ENCODE results near the gene SERPINB10.
A peak's percentile ranks its signal among the peaks of the same experiment; 100 is the strongest.
"Not testable (repeated sequence)": the region's sequence is repeated elsewhere in the genome, so short reads cannot be mapped to it uniquely, and the experiment has no call there.

The SERPINB10 gene

DNA sequence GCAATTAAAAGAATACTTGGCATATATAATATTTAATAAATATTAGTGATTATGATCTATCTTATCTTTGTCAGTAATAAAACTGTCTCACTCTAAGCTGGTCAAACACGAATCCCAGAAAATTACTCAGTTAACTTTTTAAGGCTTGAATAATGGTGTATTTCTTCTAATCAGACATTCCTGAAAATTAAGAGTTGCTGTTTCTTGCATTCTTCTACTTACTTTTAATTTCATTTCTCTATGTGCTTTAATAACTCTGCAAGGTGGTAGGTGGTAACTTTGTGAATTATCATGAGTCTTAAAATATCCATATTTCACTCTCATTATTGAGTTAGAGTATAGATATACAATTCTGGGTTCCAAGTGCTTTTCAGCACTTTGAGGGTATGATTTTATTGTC lies 3.1 kb upstream of the SERPINB10 start:
- ATAC-seq (replicated peaks) = no peak
- no peak overlapping the region for H3K4me3 Mint-ChIP-seq

DNA sequence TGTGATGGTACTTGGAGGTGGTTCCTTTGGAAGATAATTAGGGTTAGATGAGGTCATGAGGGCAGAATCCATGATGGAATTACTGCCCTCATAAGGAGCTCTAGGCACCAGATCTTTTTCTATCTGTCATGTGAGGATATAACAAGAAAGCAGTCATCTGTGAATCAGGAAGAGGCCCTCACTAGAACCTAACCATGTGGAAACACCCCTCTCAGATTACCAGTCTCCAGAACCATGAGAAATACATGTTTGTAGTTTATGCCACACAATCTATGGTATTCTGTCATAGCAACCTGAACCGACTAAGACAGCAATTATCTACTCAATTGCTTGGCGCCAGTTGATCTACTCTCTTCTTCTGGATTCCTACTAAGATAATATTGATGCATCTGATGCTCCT lies 2.4 kb upstream of the SERPINB10 start:
- Mint-ChIP-seq H3K4me1 (peaks cover 2 to 10% of the 10 kb centered on the region in 2 donors), H3K36me3 (no peaks in the 10 kb centered on the region), H3K27ac (no peak overlapping the region), H3K4me3 (no peak overlapping the region), H3K9me3 (peaks cover 2 to 5% of the 10 kb centered on the region in 2 donors), H3K27me3 (no peaks in the 10 kb centered on the region)
- DNase-seq (no peak), ATAC-seq (replicated peaks) (no peak)

More for the DNA sequence above, 3.1 kb upstream of the SERPINB10 start:
- Mint-ChIP-seq H3K27ac (no peak overlapping the region), H3K9me3 (peaks cover 2 to 5% of the 10 kb centered on the region in 2 donors), H3K36me3 (no peaks in the 10 kb centered on the region), H3K27me3 (no peaks in the 10 kb centered on the region), H3K4me1 (peaks cover 2 to 10% of the 10 kb centered on the region in 2 donors)
- DNase-seq = no peak

DNA sequence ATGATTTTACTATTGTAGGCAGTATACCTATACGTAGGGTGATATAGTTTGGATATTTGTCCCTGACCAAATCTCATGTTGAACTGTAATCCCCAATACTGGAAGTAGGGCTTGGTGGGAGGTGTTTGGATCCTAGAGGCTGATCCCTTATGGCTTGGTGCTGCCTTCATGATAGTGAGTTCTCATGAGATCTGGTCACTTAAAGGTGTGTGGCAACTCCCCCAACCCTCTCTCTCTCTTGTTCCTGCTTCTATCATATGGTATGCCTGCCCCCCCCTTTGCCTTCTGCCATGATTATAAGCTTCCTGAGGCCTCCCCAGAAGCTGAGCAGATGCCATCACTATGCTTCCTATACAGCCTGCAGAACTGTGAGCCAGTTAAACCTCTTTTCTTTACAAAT lies 1.7 kb upstream of the SERPINB10 start:
- peaks cover 2 to 10% of the 10 kb centered on the region in 2 donors for H3K4me1 Mint-ChIP-seq
- H3K36me3 Mint-ChIP-seq = no peaks in the 10 kb centered on the region
- H3K27ac Mint-ChIP-seq = no peak overlapping the region
- ATAC-seq (replicated peaks) (no peak), DNase-seq (no peak)
- H3K9me3 Mint-ChIP-seq = peaks cover 2 to 5% of the 10 kb centered on the region in 2 donors
- no peaks in the 10 kb centered on the region for H3K27me3 Mint-ChIP-seq
- no peak overlapping the region for H3K4me3 Mint-ChIP-seq

DNA sequence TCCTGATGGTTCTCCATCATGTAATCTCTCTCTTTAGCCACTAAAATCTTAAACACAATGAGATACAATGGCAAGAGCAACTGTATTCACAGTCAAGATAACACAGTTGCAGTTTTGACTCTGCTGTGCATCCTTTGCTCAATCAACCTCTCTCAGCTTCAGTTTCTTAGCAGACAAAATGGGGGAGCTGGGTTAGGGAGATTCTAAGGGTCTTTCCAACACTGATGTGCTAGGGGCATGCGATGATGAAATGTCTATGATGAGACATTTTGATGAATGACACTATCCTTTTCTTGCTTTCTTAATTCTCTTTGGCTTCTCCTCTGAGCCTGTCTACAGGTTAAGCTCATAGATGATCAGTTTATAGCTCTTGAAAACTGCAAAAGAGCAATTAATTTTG lies 1.1 kb downstream of the SERPINB10 start:
- H3K27ac Mint-ChIP-seq = no peak overlapping the region
- peaks cover 2 to 10% of the 10 kb centered on the region in 2 donors for H3K4me1 Mint-ChIP-seq
- DNase-seq (no peak), ATAC-seq (replicated peaks) (no peak)
- peaks cover 2 to 5% of the 10 kb centered on the region in 2 donors for H3K9me3 Mint-ChIP-seq
- H3K27me3 Mint-ChIP-seq = peaks cover 0 to 6% of the 10 kb centered on the region in 2 donors
- H3K4me3 Mint-ChIP-seq = no peak overlapping the region
- no peaks in the 10 kb centered on the region for H3K36me3 Mint-ChIP-seq

DNA sequence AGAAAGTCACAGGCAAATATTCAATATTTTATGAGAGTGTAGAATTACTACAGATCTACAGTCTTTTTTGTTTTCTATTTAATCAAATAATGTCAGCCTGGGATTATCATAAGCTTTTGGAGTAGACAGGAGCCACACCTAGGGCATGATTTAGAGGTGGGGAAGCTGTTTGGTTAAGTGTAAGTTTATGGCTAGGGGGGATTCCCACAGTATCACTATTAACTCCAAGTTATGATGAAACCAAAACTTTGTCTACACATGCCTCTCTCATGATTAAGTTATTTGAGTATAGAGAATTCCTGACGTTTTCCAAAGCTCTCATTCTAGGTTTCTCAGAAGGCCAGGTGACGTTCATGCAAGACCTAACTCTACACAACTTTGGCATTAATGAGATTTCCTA lies 2.1 kb downstream of the SERPINB10 start:
- H3K4me3 Mint-ChIP-seq = no peak overlapping the region
- no peak for ATAC-seq (replicated peaks)
- peaks cover 2 to 5% of the 10 kb centered on the region in 2 donors for H3K9me3 Mint-ChIP-seq
- peaks cover 0 to 13% of the 10 kb centered on the region in 2 donors for H3K27me3 Mint-ChIP-seq
- H3K4me1 Mint-ChIP-seq = peaks cover 2 to 10% of the 10 kb centered on the region in 2 donors
- H3K36me3 Mint-ChIP-seq = no peaks in the 10 kb centered on the region
- no peak for DNase-seq
- H3K27ac Mint-ChIP-seq = no peak overlapping the region

DNA sequence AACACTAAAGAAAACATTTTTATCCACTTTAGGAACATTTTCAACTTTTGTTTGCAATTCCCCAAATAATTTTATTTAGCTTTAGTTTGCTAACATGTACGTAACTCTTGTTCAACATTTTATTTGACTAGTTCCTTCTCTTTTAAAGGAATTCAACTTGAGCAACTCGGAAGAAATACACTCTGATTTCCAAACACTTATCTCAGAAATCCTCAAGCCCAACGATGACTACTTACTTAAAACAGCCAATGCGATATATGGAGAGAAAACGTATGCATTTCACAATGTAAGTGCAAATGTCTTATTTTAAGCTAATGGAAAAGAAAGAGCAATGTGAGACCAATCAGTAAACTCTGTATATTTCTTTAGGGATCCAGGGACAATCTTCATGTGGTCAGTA lies 10.1 kb downstream of the SERPINB10 start:
- ATAC-seq (replicated peaks) (no peak), DNase-seq (no peak)
- no peak overlapping the region for H3K4me3 Mint-ChIP-seq
- H3K36me3 Mint-ChIP-seq = no peaks in the 10 kb centered on the region
- no peak overlapping the region for H3K27ac Mint-ChIP-seq
- no peaks in the 10 kb centered on the region for H3K9me3 Mint-ChIP-seq
- H3K4me1 Mint-ChIP-seq = no peaks in the 10 kb centered on the region
- peaks cover 15 to 28% of the 10 kb centered on the region in 2 donors for H3K27me3 Mint-ChIP-seq

DNA sequence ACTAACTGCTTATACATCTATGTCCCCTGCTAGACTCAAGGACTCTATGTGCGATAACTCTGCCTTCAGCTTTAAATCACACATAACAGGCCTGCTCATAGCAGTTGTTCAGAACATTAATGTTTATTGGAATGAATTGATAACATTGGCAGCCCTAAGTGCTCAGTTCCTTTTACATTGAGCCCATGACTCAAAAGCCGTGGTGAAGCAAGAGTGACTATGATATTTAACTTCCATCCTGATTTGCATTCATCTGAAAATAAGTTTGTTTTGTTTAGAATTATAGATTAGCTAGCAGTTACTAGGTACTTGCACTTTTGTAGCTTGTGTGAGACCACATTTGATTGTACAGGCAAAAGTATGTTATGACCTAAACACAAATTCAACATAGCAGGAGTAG lies 14.3 kb downstream of the SERPINB10 start:
- no peak for DNase-seq
- no peak for ATAC-seq (replicated peaks)
- no peak overlapping the region for H3K4me3 Mint-ChIP-seq
- peaks cover 22 to 25% of the 10 kb centered on the region in 2 donors for H3K27me3 Mint-ChIP-seq
- no peaks in the 10 kb centered on the region for H3K4me1 Mint-ChIP-seq
- H3K27ac Mint-ChIP-seq = no peak overlapping the region
- H3K9me3 Mint-ChIP-seq = no peaks in the 10 kb centered on the region
- H3K36me3 Mint-ChIP-seq = no peaks in the 10 kb centered on the region

DNA sequence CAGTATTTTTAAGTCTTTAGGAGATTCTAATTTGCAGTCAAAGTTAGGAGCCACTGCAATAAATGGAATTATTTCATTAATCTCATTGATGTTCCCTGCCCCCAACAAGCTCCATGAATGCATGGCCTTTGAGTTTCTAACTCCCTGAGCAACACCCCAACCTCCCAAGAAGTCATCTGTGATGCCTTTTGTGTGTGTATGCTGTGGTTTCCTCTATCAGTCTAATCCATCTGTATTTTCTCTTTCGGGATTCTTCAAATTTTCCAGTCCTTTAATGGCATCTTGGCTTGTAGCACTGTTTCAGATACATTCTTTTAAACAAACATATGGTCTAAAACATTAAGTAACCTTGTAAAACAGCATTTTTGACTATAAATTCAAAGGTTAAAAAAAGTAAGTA lies 16.8 kb downstream of the SERPINB10 start:
- no peak for ATAC-seq (replicated peaks)
- no peak overlapping the region for H3K4me3 Mint-ChIP-seq
- peaks cover 3 to 6% of the 10 kb centered on the region in 2 donors for H3K4me1 Mint-ChIP-seq
- H3K9me3 Mint-ChIP-seq = no peaks in the 10 kb centered on the region
- no peak for DNase-seq
- no peak overlapping the region for H3K27ac Mint-ChIP-seq
- no peaks in the 10 kb centered on the region for H3K36me3 Mint-ChIP-seq
- peaks cover 12 to 15% of the 10 kb centered on the region in 2 donors for H3K27me3 Mint-ChIP-seq

DNA sequence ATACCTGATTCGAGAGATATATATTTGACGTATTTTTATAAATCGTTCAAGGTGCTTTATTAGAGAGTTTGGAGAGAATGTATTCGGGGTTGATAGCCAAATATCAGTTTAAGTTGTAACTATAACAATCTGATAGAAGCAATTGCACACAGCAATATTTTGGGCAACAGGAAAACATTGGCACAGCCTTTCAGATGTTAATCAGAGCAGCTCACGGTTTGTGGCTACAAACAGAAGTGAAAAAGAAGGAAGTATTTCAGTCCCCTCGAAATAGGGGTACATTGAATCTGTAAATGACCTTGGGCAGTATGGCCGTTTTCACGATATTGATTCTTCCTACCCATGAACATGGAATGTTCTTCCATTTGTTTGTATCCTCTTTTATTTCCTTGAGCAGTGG lies 20.6 kb downstream of the SERPINB10 start:
- Mint-ChIP-seq H3K9me3 (no peaks in the 10 kb centered on the region), H3K4me1 (peaks cover 3 to 6% of the 10 kb centered on the region in 2 donors), H3K27ac (no peak overlapping the region), H3K36me3 (no peaks in the 10 kb centered on the region), H3K27me3 (peaks cover 7 to 10% of the 10 kb centered on the region in 2 donors), H3K4me3 (no peak overlapping the region)
- ATAC-seq (replicated peaks) = no peak
- DNase-seq = no peak

DNA sequence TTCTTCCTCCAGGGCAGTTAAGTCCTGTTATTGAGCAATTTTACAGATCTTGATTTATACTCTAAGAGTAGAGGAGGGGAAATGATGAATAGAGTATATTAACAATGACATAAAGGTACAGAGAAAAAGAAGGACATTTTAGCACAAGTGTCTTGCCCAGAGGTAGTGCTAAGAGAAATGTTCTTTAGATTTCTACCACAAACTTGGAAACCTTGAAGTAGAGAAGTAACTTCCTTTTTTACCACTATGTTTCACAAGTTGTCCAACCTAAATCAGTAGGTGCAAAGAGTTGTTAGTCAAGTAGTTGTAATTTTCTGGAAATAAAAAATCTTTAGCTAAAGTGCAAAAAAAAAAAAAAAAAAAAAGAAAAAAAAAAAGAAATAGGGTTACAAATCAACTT lies 21.6 kb downstream of the SERPINB10 start:
- not testable (repeated sequence) for H3K27ac Mint-ChIP-seq; H3K9me3 Mint-ChIP-seq; H3K36me3 Mint-ChIP-seq; H3K4me3 Mint-ChIP-seq; H3K4me1 Mint-ChIP-seq; ATAC-seq (replicated peaks); DNase-seq; H3K27me3 Mint-ChIP-seq

DNA sequence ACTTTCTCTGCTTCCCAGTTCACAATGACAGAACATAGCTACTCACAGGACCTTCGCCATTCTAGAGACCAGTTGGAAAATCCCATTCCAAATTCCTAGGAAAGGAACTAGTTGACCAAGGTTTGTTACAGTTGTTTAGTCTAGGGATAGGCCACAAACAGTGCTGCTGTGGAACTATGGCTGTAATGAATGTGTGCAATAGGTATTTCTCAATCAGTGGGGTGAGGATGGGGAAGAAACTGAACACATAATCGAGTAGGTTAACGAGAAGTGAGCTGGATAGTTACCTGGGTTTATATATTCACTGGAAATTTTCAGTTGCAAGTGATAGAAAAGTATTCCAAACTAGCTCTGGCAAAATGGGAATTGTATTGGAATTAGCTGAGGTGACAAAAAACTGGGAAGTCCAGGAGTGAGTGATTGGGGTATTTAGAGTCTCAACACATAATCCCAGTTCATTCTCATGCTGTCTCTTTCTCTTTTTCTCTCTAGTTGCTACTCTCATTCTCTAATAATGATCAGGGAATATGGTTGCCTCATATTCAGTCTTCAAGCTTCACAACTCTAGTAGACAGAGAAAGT lies 23.1 kb downstream of the SERPINB10 start:
- Mint-ChIP-seq H3K9me3 (no peaks in the 10 kb centered on the region), H3K4me1 (peaks cover 3 to 6% of the 10 kb centered on the region in 2 donors), H3K4me3 (no peak overlapping the region), H3K27me3 (no peaks in the 10 kb centered on the region), H3K36me3 (no peaks in the 10 kb centered on the region), H3K27ac (no peak overlapping the region)
- DNase-seq (no peak), ATAC-seq (replicated peaks) (no peak)

DNA sequence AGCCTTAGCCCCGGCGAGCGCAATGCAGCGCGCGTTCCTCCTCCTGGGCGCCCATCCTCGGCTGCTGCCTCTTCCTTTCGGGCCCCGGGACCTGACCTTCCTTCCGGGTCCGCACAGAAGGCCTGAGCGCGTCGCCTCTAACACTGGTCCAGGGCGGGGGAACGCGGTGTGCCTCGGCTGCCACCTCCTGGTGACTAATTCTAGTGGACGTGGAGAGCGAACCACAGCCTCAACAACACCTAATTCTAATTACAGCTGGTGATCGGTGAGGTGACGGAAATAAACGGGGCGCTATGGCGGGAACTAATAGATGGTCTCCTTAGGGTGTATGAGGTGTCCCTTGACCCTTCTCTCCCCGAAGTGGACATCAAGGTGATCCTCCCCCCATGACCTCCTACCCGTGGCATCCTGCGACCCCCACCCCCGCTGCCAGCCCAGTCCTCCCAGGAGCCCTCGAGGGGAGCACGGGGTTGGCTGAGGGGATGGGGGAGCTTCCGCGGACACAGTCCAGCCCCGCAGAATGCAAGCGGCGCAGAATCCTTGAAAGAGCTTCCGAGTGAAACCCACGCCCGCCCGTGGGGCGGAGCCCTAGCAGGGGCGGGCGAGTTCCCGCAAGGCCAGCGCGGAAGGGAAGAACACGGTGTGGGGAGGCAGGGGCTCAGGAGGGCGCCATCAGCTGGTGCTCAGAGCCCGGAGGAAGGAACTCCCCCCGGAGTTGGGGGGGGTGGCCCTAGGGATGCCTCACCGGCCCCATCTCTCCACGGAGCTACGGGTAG lies 28.6 kb downstream of the SERPINB10 start:
- peak; percentile 98 for ATAC-seq (replicated peaks)
- peaks cover 0 to 5% of the 10 kb centered on the region in 2 donors for H3K4me1 Mint-ChIP-seq
- peak overlapping the region; percentile 76 for H3K27ac Mint-ChIP-seq
- H3K27me3 Mint-ChIP-seq = peaks cover under 1 to 9% of the 10 kb centered on the region in 2 donors
- DNase-seq = peak; percentile 75
- H3K9me3 Mint-ChIP-seq = no peaks in the 10 kb centered on the region
- peak overlapping the region in 1 of 2 donors; percentile 81 for H3K4me3 Mint-ChIP-seq
- H3K36me3 Mint-ChIP-seq = no peaks in the 10 kb centered on the region

DNA sequence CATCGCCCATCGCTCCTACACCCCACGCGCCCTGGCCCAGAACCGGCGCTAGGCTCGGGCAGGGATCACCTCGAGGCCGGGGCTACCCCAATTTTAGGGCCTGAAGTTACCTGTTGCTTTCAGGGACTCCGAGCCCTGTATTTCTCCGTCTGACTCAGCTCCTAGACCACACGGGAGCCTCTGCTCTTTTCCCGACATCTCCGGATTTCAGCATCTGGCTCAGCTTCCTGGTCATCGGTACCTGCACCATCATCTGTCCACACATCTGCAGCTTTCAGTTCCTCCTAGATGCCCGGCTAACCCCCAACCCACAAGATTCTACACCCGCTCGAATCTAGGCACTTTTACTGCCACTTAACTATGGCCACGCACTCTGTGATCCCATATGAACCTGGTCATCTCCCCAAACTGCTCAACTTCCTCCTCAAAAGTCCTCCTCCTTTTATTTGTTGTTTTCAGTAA lies 29.2 kb downstream of the SERPINB10 start:
- Mint-ChIP-seq H3K4me3 (no peak overlapping the region), H3K36me3 (no peaks in the 10 kb centered on the region), H3K27me3 (peaks cover 6 to 15% of the 10 kb centered on the region in 2 donors), H3K4me1 (peaks cover 0 to 5% of the 10 kb centered on the region in 2 donors), H3K27ac (no peak overlapping the region), H3K9me3 (no peaks in the 10 kb centered on the region)
- ATAC-seq (replicated peaks) (peak; percentile 26 to 34), DNase-seq (no peak)

DNA sequence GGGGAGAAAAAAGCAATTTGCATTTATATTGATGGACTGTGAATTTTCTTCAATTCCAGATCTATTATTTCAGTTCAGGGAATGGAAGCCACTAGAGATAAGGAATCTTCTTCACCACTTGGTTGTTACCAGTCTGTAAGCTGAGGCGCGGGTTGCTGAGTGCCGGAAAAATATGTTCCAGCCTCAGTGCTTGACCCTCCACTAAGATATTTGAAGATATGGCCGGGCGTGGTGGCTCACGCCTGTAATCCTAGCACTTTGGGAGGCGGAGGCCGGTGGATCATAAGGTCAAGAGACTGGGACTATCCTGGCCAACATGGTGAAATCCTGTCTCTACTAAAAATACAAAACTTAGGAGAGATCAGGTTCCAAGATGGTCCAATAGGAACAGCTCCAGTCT lies 32.2 kb downstream of the SERPINB10 start:
- Mint-ChIP-seq H3K27ac (no peak overlapping the region), H3K36me3 (no peaks in the 10 kb centered on the region), H3K4me1 (peaks cover 0 to 5% of the 10 kb centered on the region in 2 donors), H3K9me3 (no peaks in the 10 kb centered on the region), H3K4me3 (no peak overlapping the region), H3K27me3 (peaks cover 26 to 43% of the 10 kb centered on the region in 2 donors)
- DNase-seq (no peak), ATAC-seq (replicated peaks) (no peak)

DNA sequence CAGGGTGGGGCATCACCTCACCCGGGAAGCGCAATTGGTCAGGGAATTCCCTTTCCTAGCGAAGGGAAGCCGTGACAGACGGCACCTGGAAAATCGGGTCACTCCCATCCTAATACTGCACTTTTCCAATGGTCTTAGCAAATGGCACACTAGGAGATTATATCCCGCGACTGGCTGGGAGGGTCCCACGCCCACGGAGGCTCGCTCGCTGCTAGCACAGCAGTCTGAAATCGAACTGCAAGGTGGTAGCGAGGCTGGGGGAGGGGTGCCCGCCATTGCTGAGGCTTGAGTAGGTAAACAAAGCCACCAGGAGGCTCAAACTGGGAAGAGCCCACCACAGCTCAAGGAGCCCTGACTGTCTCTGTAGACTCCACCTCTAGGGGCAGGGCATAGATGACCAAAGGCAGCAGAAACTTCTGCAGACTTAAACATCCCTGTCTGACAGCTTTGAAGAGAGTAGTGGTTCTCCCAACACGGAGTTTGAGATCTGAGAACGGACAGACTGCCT lies 32.8 kb downstream of the SERPINB10 start:
- not testable (repeated sequence) for DNase-seq; H3K27ac Mint-ChIP-seq; H3K4me1 Mint-ChIP-seq; ATAC-seq (replicated peaks); H3K4me3 Mint-ChIP-seq; H3K9me3 Mint-ChIP-seq; H3K36me3 Mint-ChIP-seq
- peaks cover 27 to 46% of the 10 kb centered on the region in 2 donors for H3K27me3 Mint-ChIP-seq

Measured in stimulated activated naive B cell treated with anti-CD40 and anti-IgM and Interleukin-4, amounts not matched to agents 10 μg/mL and 1 μg/mL and 100 μg/mL, for 72 hours (primary cell).